Measurements from ENCODE around the gene MMP11. TPM values are rescaled to one million over a fixed set of nuclear protein-coding genes. Genes with fewer than 3 reads are reported as not detected.

The MMP11 gene
- total RNA-seq, 1 experiment from 2014 or later = 7.4 TPM

GRCh38 chr22:23833017-23833751 lies 60.5 kb downstream of the MMP11 start (continued):
- TF ChIP-seq CTCF (IDR thresholded peaks at IDR 0.05 in 2 of 3, conservative IDR thresholded peaks at IDR 0.05 in 1 of 3; ENCODE audit: borderline replicate concordance in 1 of 3, insufficient read depth in 1 of 3, low read depth in 2 of 3, low read length in 2 of 3) (no peak), CEBPB (IDR thresholded peaks at IDR 0.05; ENCODE audit: low read depth) (no peak), ELF1 (IDR thresholded peaks at IDR 0.05; ENCODE audit: borderline replicate concordance, low read depth) (no peak), SIN3A (IDR thresholded peaks at IDR 0.05; ENCODE audit: low read depth) (no peak), SRF (IDR thresholded peaks at IDR 0.05; ENCODE audit: low read depth) (no peak), SP1 (IDR thresholded peaks at IDR 0.05; ENCODE audit: low read depth) (no peak), FOSL1 (IDR thresholded peaks at IDR 0.05; ENCODE audit: low read depth) (no peak), TCF7L2 (IDR thresholded peaks at IDR 0.05; ENCODE audit: borderline replicate concordance, extremely low read depth, insufficient read depth, insufficient read length) (no peak)

Other genes with a start within 250 kb of the MMP11 start
- gene IGLL1, start 192.6 kb upstream of the MMP11 start, total RNA-seq (2021; ENCODE audit: unreplicated experiment) = not detected
- gene DRICH1, start 140.5 kb upstream of the MMP11 start, total RNA-seq (2021; ENCODE audit: unreplicated experiment) = 0.44 TPM
- not detected for gene RGL4, start 81.8 kb upstream of the MMP11 start, total RNA-seq (2021; ENCODE audit: unreplicated experiment)
- 3.2 TPM for gene ZNF70, start 21.7 kb upstream of the MMP11 start, total RNA-seq (2021; ENCODE audit: unreplicated experiment)
- gene VPREB3, start 18.4 kb upstream of the MMP11 start, total RNA-seq (2021; ENCODE audit: unreplicated experiment) = 2.4 TPM
- gene C22orf15, start 9.9 kb upstream of the MMP11 start, total RNA-seq (2021; ENCODE audit: unreplicated experiment) = not detected
- 279 TPM for gene CHCHD10, start 4.9 kb upstream of the MMP11 start, total RNA-seq (2021; ENCODE audit: unreplicated experiment)
- gene SMARCB1, start 14.1 kb downstream of the MMP11 start, total RNA-seq (2021; ENCODE audit: unreplicated experiment) = 101 TPM
- not detected for gene DERL3, start 66.2 kb downstream of the MMP11 start, total RNA-seq (2021; ENCODE audit: unreplicated experiment)
- gene SLC2A11, start 85.0 kb downstream of the MMP11 start, total RNA-seq (2021; ENCODE audit: unreplicated experiment) = 17.2 TPM
- 1,511 TPM for gene MIF, start 121.5 kb downstream of the MMP11 start, total RNA-seq (2021; ENCODE audit: unreplicated experiment)
- 14.3 TPM for gene GSTT2B, start 188.3 kb downstream of the MMP11 start, total RNA-seq (2021; ENCODE audit: unreplicated experiment)
- gene DDTL, start 194.0 kb downstream of the MMP11 start, total RNA-seq (2021; ENCODE audit: unreplicated experiment) = 3.4 TPM
- 217 TPM for gene DDT, start 201.6 kb downstream of the MMP11 start, total RNA-seq (2021; ENCODE audit: unreplicated experiment)
- 5.1 TPM for gene GSTT2, start 207.3 kb downstream of the MMP11 start, total RNA-seq (2021; ENCODE audit: unreplicated experiment)
- not detected for gene GSTT4, start 232.6 kb downstream of the MMP11 start, total RNA-seq (2021; ENCODE audit: unreplicated experiment)
- 63.2 TPM for gene CABIN1, start 238.5 kb downstream of the MMP11 start, total RNA-seq (2021; ENCODE audit: unreplicated experiment)

All from HCT116 (cell line).